ENCODE results near the gene TMC7.

TMC7 gene

GRCh38 chr16:19011169-19011731 lies 27.5 kb downstream of the TMC7 start:
- no peak for DNase-seq (ENCODE audit: extremely low read depth, insufficient read length)
- no peak overlapping the region for H3K4me3 ChIP-seq (replicated peaks; ENCODE audit: low read depth, low read length)
- no peaks in the 10 kb centered on the region for H3K27me3 ChIP-seq (replicated peaks; ENCODE audit: control insufficient read depth, insufficient read depth, low read length)
- no peaks in the 10 kb centered on the region for H3K36me3 ChIP-seq (ENCODE audit: control insufficient read depth, insufficient read depth, low read length)
- TF ChIP-seq CTCF (IDR thresholded peaks at IDR 0.05; ENCODE audit: insufficient read depth, low read length, poor library complexity, severe bottlenecking) = no peak

DNA sequence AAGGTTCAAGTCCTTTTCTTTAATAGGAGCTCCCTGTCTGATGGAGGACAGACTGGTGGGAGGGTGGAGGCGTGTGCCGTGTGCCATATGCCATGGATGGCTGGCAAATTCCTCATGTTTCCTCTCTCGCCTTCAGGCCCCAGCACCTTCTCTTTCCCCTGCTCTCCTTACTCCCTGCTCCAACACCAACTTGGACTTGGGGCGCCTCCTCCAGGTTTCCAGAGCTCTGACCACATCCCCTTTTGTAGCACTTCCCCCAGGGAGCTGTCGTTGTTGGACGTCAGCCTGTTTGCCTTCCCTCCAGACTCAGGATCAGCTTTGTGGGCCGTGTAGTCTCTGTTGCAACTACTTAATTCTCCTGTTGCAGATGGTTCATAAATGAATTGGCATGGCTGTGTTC lies 30.7 kb downstream of the TMC7 start:
- Histone ChIP-seq H3K36me3 (ENCODE audit: control insufficient read depth, insufficient read depth, low read length) (no peaks in the 10 kb centered on the region), H3K27me3 (replicated peaks; ENCODE audit: control insufficient read depth, insufficient read depth, low read length) (no peaks in the 10 kb centered on the region), H3K4me3 (replicated peaks; ENCODE audit: low read depth, low read length) (no peak overlapping the region)
- DNase-seq (ENCODE audit: extremely low read depth, insufficient read length) = no peak
- TF ChIP-seq CTCF (IDR thresholded peaks at IDR 0.05; ENCODE audit: insufficient read depth, low read length, poor library complexity, severe bottlenecking) = no peak

DNA sequence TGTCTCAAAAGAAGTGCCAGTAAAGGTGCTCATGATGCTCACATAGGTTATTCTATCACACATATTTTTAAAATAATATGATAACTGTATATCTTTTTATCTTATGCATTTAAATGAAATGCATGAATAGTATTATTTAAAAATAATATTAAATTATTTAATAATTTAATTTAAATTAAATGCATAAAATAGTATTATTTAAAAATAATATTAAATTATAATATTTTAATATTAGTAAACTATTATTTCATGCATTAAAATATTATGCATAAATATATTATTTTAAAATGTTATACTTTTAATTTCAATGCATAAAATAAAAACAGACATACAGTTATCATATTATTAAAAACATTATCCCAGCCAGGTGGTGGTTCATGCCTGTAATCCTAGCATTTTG lies 33.4 kb downstream of the TMC7 start:
- no peaks in the 10 kb centered on the region for H3K27me3 ChIP-seq (replicated peaks; ENCODE audit: control insufficient read depth, insufficient read depth, low read length)
- no peak for DNase-seq (ENCODE audit: extremely low read depth, insufficient read length)
- H3K4me3 ChIP-seq (replicated peaks; ENCODE audit: low read depth, low read length) = no peak overlapping the region
- H3K36me3 ChIP-seq (ENCODE audit: control insufficient read depth, insufficient read depth, low read length) = no peaks in the 10 kb centered on the region
- no peak for TF ChIP-seq CTCF (IDR thresholded peaks at IDR 0.05; ENCODE audit: insufficient read depth, low read length, poor library complexity, severe bottlenecking)

GRCh38 chr16:19020689-19021088 lies 37.0 kb downstream of the TMC7 start:
- H3K36me3 ChIP-seq (ENCODE audit: control insufficient read depth, insufficient read depth, low read length) = no peaks in the 10 kb centered on the region
- DNase-seq (ENCODE audit: extremely low read depth, insufficient read length) = no peak
- no peak for TF ChIP-seq CTCF (IDR thresholded peaks at IDR 0.05; ENCODE audit: insufficient read depth, low read length, poor library complexity, severe bottlenecking)
- H3K4me3 ChIP-seq (replicated peaks; ENCODE audit: low read depth, low read length) = no peak overlapping the region
- no peaks in the 10 kb centered on the region for H3K27me3 ChIP-seq (replicated peaks; ENCODE audit: control insufficient read depth, insufficient read depth, low read length)

DNA sequence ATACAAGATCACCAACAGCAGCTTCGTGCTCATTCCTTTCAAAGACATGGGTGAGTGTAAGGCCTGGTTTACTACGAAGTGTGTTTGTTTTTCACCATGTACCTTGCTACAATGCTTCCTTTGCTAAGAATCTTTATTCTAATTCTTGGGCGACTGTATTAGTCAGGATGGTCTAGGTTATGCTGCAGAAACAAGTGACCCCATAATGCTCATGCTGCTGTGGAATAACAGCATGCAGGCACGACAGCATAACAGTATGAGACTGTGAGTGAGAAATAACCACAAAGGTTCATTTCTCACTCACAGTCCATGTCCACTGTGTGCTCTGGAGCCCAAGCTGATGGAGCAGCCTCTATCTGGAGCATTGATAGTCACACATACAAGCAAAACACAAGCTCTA lies 38.0 kb downstream of the TMC7 start:
- no peak for DNase-seq (ENCODE audit: extremely low read depth, insufficient read length)
- H3K36me3 ChIP-seq (ENCODE audit: control insufficient read depth, insufficient read depth, low read length) = no peaks in the 10 kb centered on the region
- no peak for TF ChIP-seq CTCF (IDR thresholded peaks at IDR 0.05; ENCODE audit: insufficient read depth, low read length, poor library complexity, severe bottlenecking)
- H3K4me3 ChIP-seq (replicated peaks; ENCODE audit: low read depth, low read length) = no peak overlapping the region
- H3K27me3 ChIP-seq (replicated peaks; ENCODE audit: control insufficient read depth, insufficient read depth, low read length) = no peaks in the 10 kb centered on the region

- TF ChIP-seq CTCF (IDR thresholded peaks at IDR 0.05; ENCODE audit: insufficient read depth, low read length, poor library complexity, severe bottlenecking) = no peak
- DNase-seq (ENCODE audit: extremely low read depth, insufficient read length) = no peak
- H3K36me3 ChIP-seq (ENCODE audit: control insufficient read depth, insufficient read depth, low read length) = no peaks in the 10 kb centered on the region
- H3K27me3 ChIP-seq (replicated peaks; ENCODE audit: control insufficient read depth, insufficient read depth, low read length) = no peaks in the 10 kb centered on the region
- no peak overlapping the region for H3K4me3 ChIP-seq (replicated peaks; ENCODE audit: low read depth, low read length)
Observed at GRCh38 chr16:19027416-19027815, 43.7 kb downstream of the TMC7 start.

Measured in GM06990 (cell line).